Upper lobe of left lung (tissue), 6 donors: ENCODE measurements around the gene SLC1A7. TPM values are rescaled to one million over a fixed set of nuclear protein-coding genes. Genes with fewer than 3 reads are reported as not detected.
A peak's percentile ranks its signal among the peaks of the same experiment; 100 is the strongest.

ENCODE experiments used
- ATAC-seq, 2 donors: fragments of 200-7000 bp; cut with Tn5 transposase; one replicate each; pipeline ENCODE4 v1.9.1; 2022; ENCODE audit warnings: mild to moderate bottlenecking in 2 of 2, moderate library complexity in 2 of 2; ENCODE audit not compliant: low FRiP score in 2 of 2
- DNase-seq, 2 donors: peaks; one replicate each; pipeline ENCODE4 v3.0.0-alpha.2; 2019 to 2020
- H3K27ac ChIP-seq, 4 donors: fragments of 200-600 bp; sonication (generic); one replicate each; pipeline ENCODE4 v1.5.1; 2016 to 2019
- H3K27me3 ChIP-seq, 4 donors: fragments of 200-600 bp; sonication (generic); one replicate each; pipeline ENCODE4 v1.5.1; 2017 to 2019
- H3K36me3 ChIP-seq, 4 donors: fragments of 200-600 bp; sonication (generic); one replicate each; pipeline ENCODE4 v1.5.1; 2016 to 2019
- H3K4me1 ChIP-seq, 4 donors: fragments of 200-600 bp; sonication (generic); one replicate each; pipeline ENCODE4 v1.5.1; 2018 to 2019
- H3K4me3 ChIP-seq, 4 donors: fragments of 200-600 bp; sonication (generic); one replicate each; pipeline ENCODE4 v1.5.1; 2017 to 2019; ENCODE audit warnings: mild to moderate bottlenecking in 2 of 4, moderate library complexity in 1 of 4
- H3K9me3 ChIP-seq, 4 donors: fragments of 200-600 bp; sonication (generic); one replicate each; pipeline ENCODE4 v1.5.1; 2018 to 2019
- CTCF ChIP-seq, 6 experiments: fragments of 450-650 bp in 4 of 6; fragments of 200-600 bp in 2 of 6; sonication (generic) in 2 of 6; IDR thresholded peaks; one replicate each; pipeline ENCODE4 v1.5.1; 2016 to 2019; ENCODE audit warnings: antibody characterized with exemption in 6 of 6
- EP300 ChIP-seq, 4 donors: sonication (generic); formaldehyde crosslinking; IDR thresholded peaks; one replicate each; pipeline ENCODE4 v1.5.1; 2017; ENCODE audit warnings: antibody characterized with exemption in 4 of 4, control low read depth in 2 of 4
- POLR2A ChIP-seq, 4 donors: fragments of 450-650 bp; IDR thresholded peaks; one replicate each; pipeline ENCODE4 v1.5.1; 2016 to 2017; ENCODE audit warnings: antibody characterized with exemption in 4 of 4, mild to moderate bottlenecking in 2 of 4
- POLR2AphosphoS5 ChIP-seq, 2 donors: sonication (generic); formaldehyde crosslinking; IDR thresholded peaks; one replicate each; pipeline ENCODE4 v1.5.1; 2017; ENCODE audit warnings: antibody characterized with exemption in 2 of 2
- WGBS, 2 donors: methylation state at CpG; one replicate each; pipeline ENCODE4 v1.1.5; 2017 to 2018; 5-methylcytosine and 5-hydroxymethylcytosine counted together
- total RNA-seq, 6 donors: library from RNA; depleted of rRNA in 4 of 6; stranded (reverse); fragments of >200 nt in 4 of 6; gene quantifications; one replicate each; pipeline versions ENCODE4 v1.1.0 to v1.2.1, GENCODE V29; 2016 to 2021
- donor health status: DM: no; HTN: no; CAD: no; lungs with moderate emphysema.
- donor health status: DM: no; HTN: yes; CAD: no; lungs with severe emphysema.

Gene SLC1A7
- total RNA-seq, 6 donors from 2014 or later: 0.37 to 1.3 (median 0.77) TPM; not detected in 2

DNA sequence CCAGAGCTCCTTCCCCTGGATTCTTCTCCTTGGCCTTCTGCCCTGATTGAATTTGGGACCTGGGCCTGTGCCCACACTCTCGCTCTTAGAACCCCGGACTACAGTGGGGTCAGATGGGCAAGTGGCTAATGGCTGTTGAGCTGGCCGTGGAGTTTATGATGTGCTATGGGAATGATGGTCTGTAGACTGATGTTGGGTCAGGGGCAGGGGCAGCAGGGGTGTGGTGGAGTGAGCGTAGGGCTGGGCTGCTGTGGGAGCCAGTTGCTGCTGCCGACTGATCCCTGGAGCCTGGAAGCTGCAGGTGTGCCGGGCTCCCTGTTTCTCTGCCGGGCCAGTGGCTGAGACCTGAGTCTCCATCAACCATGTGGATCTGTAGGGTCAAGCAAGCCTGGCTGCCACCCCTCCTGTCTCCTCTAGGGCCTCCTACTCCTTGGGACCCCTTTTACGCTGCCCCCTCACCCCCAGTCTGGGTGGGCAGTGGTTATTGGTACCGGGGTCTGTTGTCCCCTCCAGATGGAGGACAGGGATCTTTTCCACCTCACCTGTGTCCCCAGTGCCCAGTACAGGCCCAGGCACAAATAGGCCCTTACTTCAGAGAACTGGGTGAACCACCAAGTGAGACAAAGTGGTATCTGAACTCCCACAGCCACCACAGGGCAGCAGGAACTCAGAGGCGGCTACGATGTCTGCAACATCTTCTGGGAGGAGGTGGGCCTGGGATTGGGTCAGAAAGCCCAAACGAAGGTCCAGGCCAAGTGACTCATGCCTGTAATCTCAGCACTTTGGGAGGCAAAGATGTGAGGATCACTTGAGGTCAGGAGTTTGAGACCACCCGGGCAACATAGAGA lies 75.3 kb downstream of the SLC1A7 start:
- Histone ChIP-seq H3K4me1 (peaks cover 11 to 20% (median 12%) of the 10 kb centered on the region in 4 donors), H3K27ac (no peak overlapping the region), H3K36me3 (no peaks in the 10 kb centered on the region), H3K4me3 (no peak overlapping the region), H3K27me3 (peaks cover 0 to 13% (median 6%) of the 10 kb centered on the region in 4 donors), H3K9me3 (no peaks in the 10 kb centered on the region)
- WGBS, 2 donors: 80 to 83% methylated on average over 8 to 12 of the region's 13 CpGs
- peak in 1 of 2 donors; percentile 61 for ATAC-seq
- no peak for TF ChIP-seq EP300 (IDR thresholded peaks at IDR 0.05)
- no peak for DNase-seq

- no peak for DNase-seq
- peaks cover 16 to 26% (median 18%) of the 10 kb centered on the region in 4 donors for H3K4me1 ChIP-seq
- H3K4me3 ChIP-seq: no peak overlapping the region
- TF ChIP-seq POLR2AphosphoS5 (IDR thresholded peaks at IDR 0.05): no peak
- no peaks in the 10 kb centered on the region for H3K36me3 ChIP-seq
- no peaks in the 10 kb centered on the region for H3K9me3 ChIP-seq
- ATAC-seq: no peak
- peaks cover 0 to 19% (median 9%) of the 10 kb centered on the region in 4 donors for H3K27me3 ChIP-seq
- no peak overlapping the region for H3K27ac ChIP-seq
- 68 to 79% methylated on average over 6 of the region's 6 CpGs for WGBS, 2 donors
Observed at GRCh38 chr1:53066488-53066887, 76.0 kb downstream of the SLC1A7 start.

DNA sequence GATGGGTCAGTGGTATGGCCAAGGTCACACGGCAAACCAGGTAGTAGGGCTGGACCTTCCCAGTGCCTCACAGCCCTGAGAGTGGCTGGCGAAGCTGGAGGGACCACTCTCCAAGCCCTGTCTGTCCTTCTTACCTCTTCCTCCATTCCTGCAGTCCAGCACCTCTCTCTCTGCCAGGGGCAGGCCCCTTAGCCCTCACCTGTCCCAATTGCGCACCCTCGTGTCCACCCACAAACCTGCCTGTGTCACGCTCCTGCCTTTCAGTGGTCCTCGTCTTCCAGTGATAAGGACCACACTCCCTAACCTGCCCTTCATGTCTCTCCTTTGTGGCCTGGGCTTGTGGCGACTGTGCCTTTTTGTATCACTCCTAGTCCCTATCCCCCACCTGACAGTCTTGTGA lies 77.0 kb downstream of the SLC1A7 start:
- WGBS, 2 donors: 89 to 92% methylated on average over 7 of the region's 7 CpGs
- Histone ChIP-seq H3K4me3 (no peak overlapping the region), H3K27me3 (peaks cover 0 to 21% (median 10%) of the 10 kb centered on the region in 4 donors), H3K36me3 (no peaks in the 10 kb centered on the region), H3K4me1 (peaks cover 20 to 31% (median 23%) of the 10 kb centered on the region in 4 donors), H3K27ac (no peak overlapping the region), H3K9me3 (no peaks in the 10 kb centered on the region)
- ATAC-seq (no peak), DNase-seq (no peak)
- TF ChIP-seq POLR2A (IDR thresholded peaks at IDR 0.05): no peak
- TF ChIP-seq CTCF (IDR thresholded peaks at IDR 0.05): no peak
- TF ChIP-seq POLR2AphosphoS5 (IDR thresholded peaks at IDR 0.05): no peak
- TF ChIP-seq EP300 (IDR thresholded peaks at IDR 0.05): no peak

DNA sequence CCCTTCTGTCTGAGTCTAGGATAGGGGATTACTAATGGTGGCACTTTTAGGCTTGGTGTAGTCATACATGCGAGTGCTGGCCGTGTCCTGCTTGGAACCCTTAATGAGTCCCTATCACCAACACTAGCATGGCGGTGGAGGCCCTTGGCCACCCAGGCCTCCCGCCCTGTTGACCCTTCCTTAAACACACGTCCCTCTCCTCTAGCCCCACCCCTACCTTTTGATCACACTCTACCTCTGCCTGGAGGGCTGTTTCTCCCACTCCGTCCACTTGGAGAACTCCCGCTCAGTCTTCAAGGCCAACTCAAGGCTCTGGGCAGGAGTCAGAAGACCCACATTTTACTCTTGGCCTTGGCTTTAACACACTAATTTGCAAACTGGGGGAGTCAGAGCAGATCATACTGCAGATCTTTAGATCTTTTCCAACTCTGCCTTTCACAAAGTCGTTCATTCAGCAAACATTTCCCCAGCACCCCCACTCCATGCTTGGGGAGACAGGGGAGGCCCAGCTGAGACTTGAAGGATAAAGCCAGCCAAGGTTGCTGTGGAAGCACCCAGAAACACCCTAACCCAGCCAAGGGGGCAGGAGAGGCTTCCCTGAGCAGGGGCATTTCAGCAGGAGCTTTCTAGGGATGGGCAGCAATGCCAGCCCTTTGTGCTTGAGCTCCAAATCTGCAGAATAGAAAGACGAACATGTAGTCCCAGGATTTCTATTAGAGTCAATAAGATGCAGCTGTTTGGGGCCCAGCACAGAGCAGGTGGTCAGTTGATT lies 78.5 kb downstream of the SLC1A7 start:
- ATAC-seq (no peak), DNase-seq (no peak)
- WGBS, 2 donors: 94 to 97% methylated on average over 9 of the region's 9 CpGs
- Histone ChIP-seq H3K27me3 (peaks cover 0 to 21% (median 10%) of the 10 kb centered on the region in 4 donors), H3K4me3 (peak overlapping the region in 2 of 4 donors; percentile 54 to 60), H3K9me3 (no peaks in the 10 kb centered on the region), H3K4me1 (peaks cover 20 to 31% (median 23%) of the 10 kb centered on the region in 4 donors), H3K36me3 (no peaks in the 10 kb centered on the region), H3K27ac (no peak overlapping the region)
- TF ChIP-seq POLR2AphosphoS5 (IDR thresholded peaks at IDR 0.05) (no peak), POLR2A (IDR thresholded peaks at IDR 0.05) (no peak), EP300 (IDR thresholded peaks at IDR 0.05) (no peak), CTCF (IDR thresholded peaks at IDR 0.05) (no peak)

DNA sequence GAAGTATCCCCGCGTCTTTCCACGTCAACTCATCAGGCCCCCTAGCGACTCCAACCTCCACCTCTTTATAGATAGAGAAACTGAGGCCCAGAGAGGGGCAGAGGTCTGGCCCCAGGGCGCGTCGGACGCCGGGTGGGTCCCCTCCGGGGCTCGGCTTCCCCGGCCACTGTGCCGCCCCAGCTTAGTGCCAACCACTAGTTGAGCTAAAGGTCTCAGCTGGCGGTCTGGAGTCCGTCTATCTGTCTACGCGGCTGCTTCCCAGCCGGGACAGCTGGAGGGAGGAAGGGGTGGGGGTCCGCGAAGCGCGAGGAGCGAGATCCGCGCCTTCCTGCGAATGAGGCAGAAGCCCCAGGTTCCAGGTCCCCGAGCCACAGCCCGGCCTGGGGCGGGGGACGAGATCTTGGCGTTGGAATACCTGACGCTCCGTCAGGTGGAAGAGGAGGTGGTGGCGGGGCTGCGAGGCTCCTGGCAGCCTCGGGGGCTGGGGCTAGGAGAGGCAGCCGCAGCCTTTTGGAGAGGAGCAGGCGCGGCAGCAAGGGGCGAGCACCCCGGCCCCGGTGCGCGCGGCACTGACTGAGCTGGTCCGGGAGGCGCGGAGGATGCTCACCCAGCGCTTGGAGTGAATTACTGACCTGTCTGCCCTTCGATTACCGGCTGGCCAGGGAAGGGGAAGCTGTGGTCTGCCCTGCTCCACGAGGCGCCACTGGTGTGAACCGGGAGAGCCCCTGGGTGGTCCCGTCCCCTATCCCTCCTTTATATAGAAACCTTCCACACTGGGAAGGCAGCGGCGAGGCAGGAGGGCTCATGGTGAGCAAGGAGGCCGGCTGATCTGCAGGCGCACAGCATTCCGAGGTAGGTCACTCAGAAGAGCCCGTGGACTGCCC lies 79.5 kb downstream of the SLC1A7 start:
- WGBS, 2 donors: 30 to 36% methylated on average over 9 to 52 of the region's 61 CpGs
- ATAC-seq (peak in 1 of 2 donors; percentile 0), DNase-seq (peak in 1 of 2 donors; percentile 75)
- Histone ChIP-seq H3K9me3 (no peaks in the 10 kb centered on the region), H3K27me3 (peaks cover 0 to 21% (median 10%) of the 10 kb centered on the region in 4 donors), H3K4me3 (peak overlapping the region; percentile 33 to 60 (median 49)), H3K4me1 (peaks cover 20 to 31% (median 23%) of the 10 kb centered on the region in 4 donors), H3K36me3 (no peaks in the 10 kb centered on the region), H3K27ac (peak overlapping the region in 3 of 4 donors; percentile 62 to 74 (median 67))
- TF ChIP-seq POLR2AphosphoS5 (IDR thresholded peaks at IDR 0.05): no peak
- TF ChIP-seq EP300 (IDR thresholded peaks at IDR 0.05): no peak
